Breast epithelium (tissue), 4 donors: Measurements from ENCODE around the gene ANXA4. TPM values are rescaled to one million over a fixed set of nuclear protein-coding genes. Genes with fewer than 3 reads are reported as not detected.

Source experiments
- DNase-seq, 2 donors: peaks; one replicate each; pipeline ENCODE4 v3.0.0-alpha.2; 2019; ENCODE audit warnings: low spot score in 2 of 2
- H3K27ac ChIP-seq, 2 donors: fragments of 200-600 bp; sonication (generic) in 1 of 2; one replicate each; pipeline ENCODE4 v1.5.1; 2016 to 2019; ENCODE audit warnings: mild to moderate bottlenecking in 1 of 2
- H3K27me3 ChIP-seq, 2 donors: fragments of 200-600 bp; sonication (generic) in 1 of 2; one replicate each; pipeline versions ENCODE4 v1.5.1 to v1.6.0; 2017 to 2019; ENCODE audit warnings: control low read depth in 1 of 2, mild to moderate bottlenecking in 1 of 2
- H3K36me3 ChIP-seq: fragments of 200-600 bp; one replicate; pipeline ENCODE4 v1.5.1; 2019
- H3K4me1 ChIP-seq, 2 donors: fragments of 200-600 bp; sonication (generic); one replicate each; pipeline ENCODE4 v1.5.1; 2016 to 2019; ENCODE audit warnings: control low read depth in 1 of 2
- H3K4me3 ChIP-seq, 3 donors: fragments of 200-600 bp; sonication (generic); 1 replicate in 2 of 3; 2 replicates in 1 of 3; pipeline ENCODE4 v1.5.1; 2016 to 2019; ENCODE audit warnings: mild to moderate bottlenecking in 3 of 3, moderate library complexity in 2 of 3
- H3K9me3 ChIP-seq, 2 donors: fragments of 200-600 bp; sonication (generic) in 1 of 2; one replicate each; pipeline ENCODE4 v1.5.1; 2016 to 2019; ENCODE audit warnings: control low read depth in 1 of 2
- CTCF ChIP-seq, 3 donors: fragments of 450-650 bp; IDR thresholded peaks; one replicate each; pipeline ENCODE4 v1.5.1; 2016 to 2017; ENCODE audit warnings: antibody characterized with exemption in 3 of 3, mild to moderate bottlenecking in 3 of 3, moderate library complexity in 3 of 3
- POLR2A ChIP-seq: fragments of 450-650 bp; IDR thresholded peaks from one replicate; pipeline ENCODE4 v1.6.1; 2016; ENCODE audit warnings: antibody characterized with exemption, mild to moderate bottlenecking, moderate library complexity
- POLR2AphosphoS5 ChIP-seq, 3 donors: sonication (generic); formaldehyde crosslinking; IDR thresholded peaks; one replicate each; pipeline ENCODE4 v1.6.1; 2017; ENCODE audit warnings: antibody characterized with exemption in 3 of 3
- intact Hi-C: fragments of 100-400 bp; cut with DNase I; formaldehyde crosslinking; loops from one replicate; pipeline ENCODE4 v1.15.1; 2023; ENCODE audit warnings: low total_unique reads
- total RNA-seq, 3 donors: library from RNA; depleted of rRNA; stranded (reverse); fragments of >200 nt; gene quantifications; one replicate each; pipeline ENCODE4 v1.1.0, GENCODE V29; 2016

The ANXA4 gene
- total RNA-seq, 3 donors from 2014 or later: 61.6 to 77.1 (median 65.6) TPM

- H3K9me3 ChIP-seq: no peaks in the 10 kb centered on the region
- no peaks in the 10 kb centered on the region for H3K27me3 ChIP-seq
- no peak overlapping the region for H3K4me3 ChIP-seq
- H3K4me1 ChIP-seq: no peaks in the 10 kb centered on the region
- TF ChIP-seq POLR2A (no peak), POLR2AphosphoS5 (IDR thresholded peaks at IDR 0.05) (no peak), CTCF (IDR thresholded peaks at IDR 0.05) (no peak)
- intact Hi-C loops: no loop called here
- DNase-seq: no peak
- H3K36me3 ChIP-seq: no peaks in the 10 kb centered on the region
- no peak overlapping the region for H3K27ac ChIP-seq
These were observed 102.1 kb downstream of the ANXA4 start for GRCh38 chr2:69843993-69844392.

GRCh38 chr2:69844560-69844959, 102.6 kb downstream of the ANXA4 start:
- DNase-seq: no peak
- H3K4me3 ChIP-seq: no peak overlapping the region
- no peaks in the 10 kb centered on the region for H3K4me1 ChIP-seq
- intact Hi-C loops: no loop called here
- no peak overlapping the region for H3K27ac ChIP-seq
- H3K9me3 ChIP-seq: no peaks in the 10 kb centered on the region
- H3K27me3 ChIP-seq: no peaks in the 10 kb centered on the region
- TF ChIP-seq CTCF (IDR thresholded peaks at IDR 0.05) (no peak), POLR2A (no peak), POLR2AphosphoS5 (IDR thresholded peaks at IDR 0.05) (no peak)
- no peaks in the 10 kb centered on the region for H3K36me3 ChIP-seq

- Histone ChIP-seq H3K36me3 (no peaks in the 10 kb centered on the region), H3K27ac (no peak overlapping the region), H3K4me3 (no peak overlapping the region), H3K27me3 (no peaks in the 10 kb centered on the region), H3K9me3 (no peaks in the 10 kb centered on the region), H3K4me1 (no peaks in the 10 kb centered on the region)
- TF ChIP-seq POLR2A (no peak), CTCF (IDR thresholded peaks at IDR 0.05) (no peak), POLR2AphosphoS5 (IDR thresholded peaks at IDR 0.05) (no peak)
- no peak for DNase-seq
- intact Hi-C loops: loop anchor here (5.0 kb wide), 1 partner anchor 1111 kb away; no protein-coding TSS in a partner anchor
These were observed 104.5 kb downstream of the ANXA4 start for GRCh38 chr2:69846182-69847067.

- Histone ChIP-seq H3K9me3 (no peaks in the 10 kb centered on the region), H3K4me1 (no peaks in the 10 kb centered on the region), H3K27ac (no peak overlapping the region), H3K27me3 (no peaks in the 10 kb centered on the region), H3K4me3 (no peak overlapping the region), H3K36me3 (no peaks in the 10 kb centered on the region)
- TF ChIP-seq CTCF (IDR thresholded peaks at IDR 0.05) (no peak), POLR2AphosphoS5 (IDR thresholded peaks at IDR 0.05) (no peak), POLR2A (no peak)
- intact Hi-C loops: loop anchor here (5.0 kb wide), 1 partner anchor 1110 kb away; no protein-coding TSS in a partner anchor
- DNase-seq: no peak
These were observed 105.3 kb downstream of the ANXA4 start for GRCh38 chr2:69847068-69847828.
